Ishikawa (cell line): ENCODE measurements around the gene ERGIC2.

ENCODE experiments used
- RAD21 ChIP-seq: IDR thresholded peaks from 2 replicates; pipeline ENCODE4 v1.6.1; 2012; ENCODE audit warnings: low read depth
- REST ChIP-seq: IDR thresholded peaks from 2 replicates; pipeline ENCODE4 v1.6.1; 2012; ENCODE audit warnings: low read depth, mild to moderate bottlenecking
- TAF1 ChIP-seq: IDR thresholded peaks from 2 replicates; pipeline ENCODE4 v1.6.1; 2012; ENCODE audit warnings: low read depth, mild to moderate bottlenecking
- TCF12 ChIP-seq: IDR thresholded peaks from 2 replicates; pipeline ENCODE4 v1.6.1; 2012; ENCODE audit warnings: low read depth
- ZBTB7A ChIP-seq: IDR thresholded peaks from 2 replicates; pipeline ENCODE4 v1.6.1; 2012; ENCODE audit warnings: low read depth

- TF ChIP-seq ZBTB7A (no peak), REST (no peak), TAF1 (no peak), TCF12 (no peak), RAD21 (no peak)
Measured at GRCh38 chr12:29430716-29431044, 49.7 kb upstream of the ERGIC2 start.
